Daoy (cell line): Measurements from ENCODE around the gene NCR1. TPM values are rescaled to one million over a fixed set of nuclear protein-coding genes. Genes with fewer than 3 reads are reported as not detected.

Source experiments
- total RNA-seq: library from RNA; depleted of rRNA; stranded (reverse); fragments of >200 nt; shearing (Covaris generic); gene quantifications from 2 replicates; pipeline ENCODE4 v1.2.3, GENCODE V29; 2014; rRNA removed

Gene NCR1
- total RNA-seq, 1 experiment from 2014 or later: 0.17 TPM

Other genes with a start within 250 kb of the NCR1 start
- 0.69 and 2.3 TPM in 2 replicates for gene LILRB4, start 243.2 kb upstream of the NCR1 start, total RNA-seq
- not detected in 2 replicates for gene KIR3DL3, start 181.7 kb upstream of the NCR1 start, total RNA-seq
- not detected in 2 replicates for gene KIR2DL3, start 167.6 kb upstream of the NCR1 start, total RNA-seq
- not detected in 2 replicates for gene KIR2DL1, start 136.4 kb upstream of the NCR1 start, total RNA-seq
- not detected in 2 replicates for gene KIR2DL4, start 102.5 kb upstream of the NCR1 start, total RNA-seq
- not detected in 2 replicates for gene KIR3DL1, start 89.7 kb upstream of the NCR1 start, total RNA-seq
- gene KIR2DS4, start 73.5 kb upstream of the NCR1 start, total RNA-seq: not detected in 2 replicates
- gene KIR3DL2, start 55.7 kb upstream of the NCR1 start, total RNA-seq: not detected in 2 replicates
- gene FCAR, start 31.9 kb upstream of the NCR1 start, total RNA-seq: not detected in 2 replicates
- not detected in 2 replicates for gene NLRP7, start 41.4 kb downstream of the NCR1 start, total RNA-seq
- 0.11 TPM in 1 of 2 replicates, not detected in the other for gene NLRP2, start 60.2 kb downstream of the NCR1 start, total RNA-seq
- gene GP6, start 132.1 kb downstream of the NCR1 start, total RNA-seq: 0.91 TPM in 1 of 2 replicates, not detected in the other
- 14.1 and 17.0 TPM in 2 replicates for gene RDH13, start 157.0 kb downstream of the NCR1 start, total RNA-seq
- gene EPS8L1, start 169.7 kb downstream of the NCR1 start, total RNA-seq: 1.6 and 4.9 TPM in 2 replicates
- gene PPP1R12C, start 211.5 kb downstream of the NCR1 start, total RNA-seq: 41.5 and 44.2 TPM in 2 replicates
- gene TNNT1, start 243.1 kb downstream of the NCR1 start, total RNA-seq: 22.5 and 23.9 TPM in 2 replicates